Esophagus muscularis mucosa (tissue), 4 donors: ENCODE results near the gene OR5AL1. TPM values are rescaled to one million over a fixed set of nuclear protein-coding genes. Genes with fewer than 3 reads are reported as not detected.
"Not testable (repeated sequence)": the region's sequence is repeated elsewhere in the genome, so short reads cannot be mapped to it uniquely, and the experiment has no call there.

Source experiments
- DNase-seq: peaks from one replicate; pipeline ENCODE4 v3.0.0-alpha.2; 2017; ENCODE audit errors: extremely low spot score
- H3K27ac ChIP-seq, 4 donors: fragments of 200-600 bp; sonication (generic); replicated peaks in 1 of 4; 1 replicate in 3 of 4; 2 replicates in 1 of 4; pipeline ENCODE4 v1.5.1; 2016 to 2019; ENCODE audit warnings: mild to moderate bottlenecking in 1 of 4
- H3K27me3 ChIP-seq, 4 donors: fragments of 200-600 bp; sonication (generic); one replicate each; pipeline versions ENCODE4 v1.5.1 to v1.6.0; 2016 to 2019
- H3K36me3 ChIP-seq, 4 donors: fragments of 200-600 bp; sonication (generic); one replicate each; pipeline ENCODE4 v1.5.1; 2016 to 2019
- H3K4me1 ChIP-seq, 4 donors: fragments of 200-600 bp; sonication (generic); one replicate each; pipeline ENCODE4 v1.5.1; 2016 to 2019
- H3K4me3 ChIP-seq, 4 donors: fragments of 200-600 bp; sonication (generic); 1 replicate in 2 of 4; 2 replicates in 2 of 4; pipeline ENCODE4 v1.5.1; 2016 to 2019; ENCODE audit warnings: mild to moderate bottlenecking in 4 of 4, moderate library complexity in 1 of 4
- H3K9me3 ChIP-seq, 4 donors: fragments of 200-600 bp; sonication (generic); 1 replicate in 3 of 4; 2 replicates in 1 of 4; pipeline ENCODE4 v1.5.1; 2016 to 2019
- EP300 ChIP-seq: sonication (generic); formaldehyde crosslinking; IDR thresholded peaks from one replicate; pipeline ENCODE4 v1.6.1; 2017; ENCODE audit warnings: antibody characterized with exemption
- POLR2A ChIP-seq: fragments of 450-650 bp; IDR thresholded peaks from one replicate; pipeline ENCODE4 v1.6.1; 2017; ENCODE audit warnings: antibody characterized with exemption, moderate library complexity, mild to moderate bottlenecking, low read depth
- POLR2AphosphoS5 ChIP-seq, 2 donors: sonication (generic); formaldehyde crosslinking; IDR thresholded peaks; one replicate each; pipeline ENCODE4 v1.6.1; 2017; ENCODE audit warnings: antibody characterized with exemption in 2 of 2
- WGBS: methylation state at CpG from one replicate; pipeline ENCODE4 v1.1.5; 2018; 5-methylcytosine and 5-hydroxymethylcytosine counted together
- intact Hi-C: fragments of 100-400 bp; cut with DNase I; formaldehyde crosslinking; loops from one replicate; pipeline ENCODE4 v1.15.1; 2023
- total RNA-seq, 4 donors: library from RNA; depleted of rRNA; stranded (reverse); fragments of >200 nt; gene quantifications; one replicate each; pipeline versions ENCODE4 v1.1.0 to v1.2.1, GENCODE V29; 2016
- TF ChIP-seq, protein P1 (sequence below), 3 experiments: fragments of 200-600 bp in 2 of 3; fragments of 450-650 bp in 1 of 3; sonication (generic) in 2 of 3; IDR thresholded peaks; one replicate each; pipeline ENCODE4 v1.5.1; 2017 to 2019; ENCODE audit warnings: antibody characterized with exemption in 3 of 3, mild to moderate bottlenecking in 2 of 3, moderate library complexity in 1 of 3

OR5AL1 gene
- not detected for total RNA-seq

- Histone ChIP-seq H3K9me3 (no peaks in the 10 kb centered on the region), H3K4me1 (no peaks in the 10 kb centered on the region), H3K36me3 (no peaks in the 10 kb centered on the region), H3K27me3 (no peaks in the 10 kb centered on the region), H3K27ac (no peak within 1 kb of the TSS), H3K4me3 (no peak within 1 kb of the TSS)
- intact Hi-C loops: no loop called here
- TF ChIP-seq POLR2AphosphoS5 (IDR thresholded peaks at IDR 0.05) (no peak), POLR2A (no peak), EP300 (no peak)
- TF ChIP-seq, protein P1, sequence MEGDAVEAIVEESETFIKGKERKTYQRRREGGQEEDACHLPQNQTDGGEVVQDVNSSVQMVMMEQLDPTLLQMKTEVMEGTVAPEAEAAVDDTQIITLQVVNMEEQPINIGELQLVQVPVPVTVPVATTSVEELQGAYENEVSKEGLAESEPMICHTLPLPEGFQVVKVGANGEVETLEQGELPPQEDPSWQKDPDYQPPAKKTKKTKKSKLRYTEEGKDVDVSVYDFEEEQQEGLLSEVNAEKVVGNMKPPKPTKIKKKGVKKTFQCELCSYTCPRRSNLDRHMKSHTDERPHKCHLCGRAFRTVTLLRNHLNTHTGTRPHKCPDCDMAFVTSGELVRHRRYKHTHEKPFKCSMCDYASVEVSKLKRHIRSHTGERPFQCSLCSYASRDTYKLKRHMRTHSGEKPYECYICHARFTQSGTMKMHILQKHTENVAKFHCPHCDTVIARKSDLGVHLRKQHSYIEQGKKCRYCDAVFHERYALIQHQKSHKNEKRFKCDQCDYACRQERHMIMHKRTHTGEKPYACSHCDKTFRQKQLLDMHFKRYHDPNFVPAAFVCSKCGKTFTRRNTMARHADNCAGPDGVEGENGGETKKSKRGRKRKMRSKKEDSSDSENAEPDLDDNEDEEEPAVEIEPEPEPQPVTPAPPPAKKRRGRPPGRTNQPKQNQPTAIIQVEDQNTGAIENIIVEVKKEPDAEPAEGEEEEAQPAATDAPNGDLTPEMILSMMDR (IDR thresholded peaks at IDR 0.05): no peak
- WGBS: 78% methylated on average over 1 of the region's 1 CpG
- DNase-seq: no peak
These were observed at the start of gene OR5AL1 for GRCh38 chr11:56412396-56412795. Gene OR5AL1 (plus strand): TSS chr11:56412696.

GRCh38 chr11:56375324-56375723 is 37.2 kb upstream of the OR5AL1 start, which contains the start of gene OR8U1:
Gene OR8U1 (plus strand): TSS chr11:56375624. CDS start chr11:56375624, 0 bp downstream.
- 77% methylated on average over 2 of the region's 2 CpGs for WGBS
- Histone ChIP-seq H3K36me3 (no peaks in the 10 kb centered on the region), H3K27me3 (no peaks in the 10 kb centered on the region), H3K4me1 (no peaks in the 10 kb centered on the region), H3K9me3 (no peaks in the 10 kb centered on the region), H3K4me3 (no peak within 1 kb of the TSS), H3K27ac (no peak within 1 kb of the TSS)
- no peak for DNase-seq
- TF ChIP-seq POLR2AphosphoS5 (IDR thresholded peaks at IDR 0.05) (no peak), EP300 (no peak), POLR2A (no peak)
- TF ChIP-seq, protein P1 (IDR thresholded peaks at IDR 0.05): no peak
- intact Hi-C loops: no loop called here

- intact Hi-C loops: no loop called here
- H3K9me3 ChIP-seq: no peaks in the 10 kb centered on the region
- no peak for DNase-seq
- H3K4me1 ChIP-seq: no peaks in the 10 kb centered on the region
- no peak overlapping the region for H3K4me3 ChIP-seq
- no peaks in the 10 kb centered on the region for H3K27me3 ChIP-seq
- TF ChIP-seq EP300 (no peak), POLR2A (no peak), POLR2AphosphoS5 (IDR thresholded peaks at IDR 0.05) (no peak)
- TF ChIP-seq, protein P1 (IDR thresholded peaks at IDR 0.05): no peak
- H3K27ac ChIP-seq: no peak overlapping the region
- 70% methylated on average over 2 of the region's 2 CpGs for WGBS
- no peaks in the 10 kb centered on the region for H3K36me3 ChIP-seq
These were observed 32.4 kb upstream of the OR5AL1 start for GRCh38 chr11:56380120-56380519.

DNA sequence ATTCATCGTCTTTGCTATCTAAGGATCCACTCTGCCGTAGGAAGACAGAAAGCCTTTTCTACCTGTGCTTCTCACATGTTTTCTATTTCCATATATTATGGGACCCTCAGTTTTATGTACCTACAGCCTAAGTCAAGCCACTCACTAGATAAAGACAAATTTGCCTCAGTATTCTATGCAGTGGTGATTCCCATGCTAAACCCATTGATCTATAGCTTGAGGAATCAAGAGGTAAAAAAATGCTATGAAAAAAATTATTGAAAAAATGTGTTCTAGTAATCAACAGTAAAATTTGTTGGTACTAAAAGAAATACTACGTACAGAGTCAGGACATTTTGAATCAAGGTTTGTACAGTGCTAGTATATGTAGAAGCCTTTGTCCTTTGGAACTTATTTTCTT is 18.1 kb upstream of the OR5AL1 start:
- H3K27ac ChIP-seq: no peak overlapping the region
- no peak overlapping the region for H3K4me3 ChIP-seq
- no peak for DNase-seq
- intact Hi-C loops: no loop called here
- TF ChIP-seq EP300 (no peak), POLR2AphosphoS5 (IDR thresholded peaks at IDR 0.05) (no peak), POLR2A (no peak)
- TF ChIP-seq, protein P1 (IDR thresholded peaks at IDR 0.05): no peak
- H3K36me3 ChIP-seq: no peaks in the 10 kb centered on the region
- H3K4me1 ChIP-seq: no peaks in the 10 kb centered on the region
- H3K27me3 ChIP-seq: no peaks in the 10 kb centered on the region
- 84% methylated on average over 3 of the region's 3 CpGs for WGBS
- no peaks in the 10 kb centered on the region for H3K9me3 ChIP-seq

DNA sequence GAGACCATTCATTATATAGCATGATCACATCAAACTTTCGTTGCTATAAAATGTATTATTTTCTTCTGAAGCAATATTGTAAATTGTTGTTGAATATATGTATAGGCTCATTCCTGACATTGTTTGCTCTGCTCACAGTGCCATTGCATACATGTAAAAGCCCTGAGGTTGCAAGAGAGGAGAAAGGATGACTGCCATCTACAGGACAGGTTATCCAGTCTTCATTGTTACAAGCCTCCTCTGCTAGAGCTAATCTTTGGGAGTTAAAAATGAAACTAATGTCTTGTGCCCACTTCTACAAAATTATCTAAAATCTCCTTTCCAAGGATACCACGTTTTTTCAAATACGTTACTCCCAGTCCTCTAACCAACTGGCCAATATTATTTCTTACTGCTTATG is 16.4 kb upstream of the OR5AL1 start:
- intact Hi-C loops: no loop called here
- H3K4me3 ChIP-seq: no peak overlapping the region
- no peaks in the 10 kb centered on the region for H3K4me1 ChIP-seq
- H3K27me3 ChIP-seq: no peaks in the 10 kb centered on the region
- H3K9me3 ChIP-seq: no peaks in the 10 kb centered on the region
- H3K27ac ChIP-seq: no peak overlapping the region
- TF ChIP-seq POLR2A (no peak), POLR2AphosphoS5 (IDR thresholded peaks at IDR 0.05) (no peak), EP300 (no peak)
- TF ChIP-seq, protein P1 (IDR thresholded peaks at IDR 0.05): no peak
- 54% methylated on average over 3 of the region's 3 CpGs for WGBS
- no peak for DNase-seq
- H3K36me3 ChIP-seq: no peaks in the 10 kb centered on the region

DNA sequence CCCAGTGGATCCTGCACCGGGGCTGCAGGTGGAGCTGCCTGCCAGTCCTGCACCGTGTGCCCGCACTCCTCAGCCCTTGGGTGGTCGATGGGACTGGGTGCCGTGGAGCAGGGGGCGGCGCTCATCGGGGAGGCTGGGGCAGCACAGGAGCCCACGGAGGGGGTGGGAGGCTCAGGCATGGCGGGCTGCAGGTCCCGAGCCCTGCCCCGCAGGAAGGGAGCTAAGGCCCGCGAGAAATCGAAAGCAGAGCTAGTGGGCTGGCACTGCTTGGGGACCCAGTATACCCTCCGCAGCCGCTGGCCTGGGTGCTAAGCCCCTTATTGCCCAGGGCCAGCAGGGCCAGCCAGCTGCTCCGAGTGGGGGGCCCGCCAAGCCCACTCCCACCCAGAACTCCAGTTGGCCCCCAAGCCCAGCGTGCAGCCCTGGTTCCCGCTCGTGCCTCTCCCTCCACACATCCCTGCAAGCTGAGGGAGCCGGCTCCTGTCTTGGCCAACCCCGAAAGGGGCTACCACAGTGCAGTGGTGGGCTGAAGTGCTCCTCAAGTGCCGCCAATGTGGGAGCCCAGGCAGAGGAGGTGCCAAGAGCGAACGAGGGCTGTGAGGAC is 10.5 kb upstream of the OR5AL1 start:
- intact Hi-C loops, H3K4me1 ChIP-seq, H3K9me3 ChIP-seq, H3K27ac ChIP-seq, H3K27me3 ChIP-seq, H3K4me3 ChIP-seq, DNase-seq, H3K36me3 ChIP-seq: not testable (repeated sequence)
- 96% methylated on average over 4 of the region's 27 CpGs for WGBS
